NCI-H1092 treated with DMSO at 0.1 percent for 48 hours (cell line): Measurements from ENCODE around the gene PPP1R13B.

ENCODE experiments used
- DNase-seq: peaks from one replicate; lab custom pipeline; 2025; lab: John Stamatoyannopoulos, UW

The PPP1R13B gene

DNA sequence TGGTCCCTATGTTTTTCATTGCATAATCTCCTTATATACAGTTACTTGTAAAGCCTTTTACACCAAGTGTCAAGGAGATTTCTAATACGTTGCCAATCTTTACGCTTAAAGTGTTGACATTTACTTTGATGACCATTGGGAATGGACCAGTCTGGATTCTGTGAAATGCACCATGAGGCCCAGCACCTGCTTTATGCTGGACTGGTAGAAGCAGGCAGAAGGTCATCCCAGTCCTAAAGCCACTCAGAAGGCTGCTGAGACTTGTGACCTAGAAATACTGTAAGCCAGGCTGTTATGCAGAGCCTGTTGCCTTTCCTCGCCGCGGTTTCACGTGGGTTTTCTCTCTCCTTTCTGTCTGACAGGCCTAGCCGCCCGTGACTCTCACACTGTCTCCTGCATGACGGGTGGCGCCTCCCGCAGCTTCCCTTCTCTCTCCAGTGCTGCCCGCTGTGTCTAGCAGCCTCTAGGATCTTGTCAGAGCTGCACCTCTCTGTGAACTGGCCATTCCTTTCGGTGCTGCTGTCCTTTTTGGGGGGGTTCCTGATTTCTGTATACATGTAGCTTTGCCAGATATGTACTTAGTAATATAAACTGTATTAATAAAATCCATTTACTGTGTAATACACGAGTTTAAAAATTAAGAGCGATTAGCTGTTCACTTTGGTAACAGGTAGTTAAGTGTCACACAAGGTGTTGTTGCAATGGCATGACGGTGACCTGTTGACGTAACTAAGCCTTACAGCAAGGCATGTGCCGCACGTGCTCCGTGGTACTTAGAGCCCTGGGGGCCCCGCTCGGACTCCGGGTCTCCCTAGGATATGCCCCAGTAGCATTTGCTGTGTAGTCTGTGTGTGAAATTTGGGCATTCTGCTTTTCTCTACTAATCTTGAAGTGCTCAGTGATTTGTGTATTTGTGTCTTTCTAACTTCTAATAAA lies 161.8 kb downstream of the PPP1R13B start:
- DNase-seq, result no peak

DNA sequence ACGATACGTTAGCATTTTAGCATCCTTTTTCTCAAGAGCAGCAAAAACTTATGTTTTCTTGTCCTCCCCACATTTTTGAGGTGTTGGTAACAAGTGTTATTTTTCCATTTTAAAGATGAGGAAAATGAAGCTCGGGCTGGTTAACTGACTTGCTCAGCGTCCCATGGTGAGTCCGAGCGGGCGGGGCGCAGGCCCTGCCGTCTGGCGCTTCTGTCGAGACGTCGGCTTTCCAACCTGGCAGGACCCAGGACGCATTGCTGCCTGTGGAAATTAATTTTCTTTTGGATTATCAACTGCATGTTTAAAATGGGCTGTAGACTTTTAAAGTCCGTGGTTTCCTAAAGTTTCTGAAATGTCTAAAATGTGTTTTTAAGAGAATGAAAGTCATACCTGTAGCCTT lies 162.5 kb downstream of the PPP1R13B start:
- no peak for DNase-seq

DNA sequence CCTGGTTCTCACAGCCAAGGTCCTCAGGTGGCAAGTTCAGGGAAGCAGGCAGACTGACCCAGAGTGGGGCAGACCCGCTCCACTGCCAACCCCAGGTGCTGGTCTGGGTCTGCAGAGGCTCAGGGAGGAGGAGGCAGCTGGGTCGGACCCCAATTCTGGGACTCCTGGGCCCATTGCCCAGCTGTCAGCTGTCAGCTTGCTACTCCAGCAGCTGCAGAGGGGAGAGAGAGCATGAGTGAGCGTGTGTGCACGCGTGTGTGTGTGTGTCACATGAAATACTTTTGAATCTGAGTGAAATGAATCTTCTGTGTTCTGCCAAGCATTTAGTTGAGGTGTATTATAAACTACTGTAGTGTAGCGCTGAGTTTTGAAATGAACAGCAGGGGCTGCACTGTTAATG lies 162.9 kb downstream of the PPP1R13B start:
- no peak for DNase-seq
